HCT116 (cell line): Measurements from ENCODE around the gene LRRN1. TPM values are rescaled to one million over a fixed set of nuclear protein-coding genes. Genes with fewer than 3 reads are reported as not detected.

ENCODE experiments used
- ATAC-seq: fragments of 200-7000 bp; cut with Tn5 transposase; 2 replicates; pipeline ENCODE4 v1.9.1; 2020; ENCODE audit warnings: mild to moderate bottlenecking, moderate library complexity
- BruUV-seq: library from RNA; stranded (reverse); fragments of 400-500 nt; replicated peaks from 2 replicates; lab custom pipeline; 2021; lab: Mats Ljungman, UMichigan
- CTCF ChIA-PET: fragments of 300-600 bp; sonication (Branson Sonifier 250); formaldehyde crosslinking; loops from one replicate; lab custom pipeline; 2021; ENCODE audit warnings: antibody characterized with exemption; lab: Charles Lee
- POLR2A ChIA-PET: fragments of 300-600, 350-600 bp; sonication (Branson Sonifier 250); formaldehyde crosslinking; loops from one replicate; lab custom pipeline; 2021; ENCODE audit warnings: antibody characterized with exemption; lab: Charles Lee
- RAD21 ChIA-PET, 2 experiments: fragments of 300-600 bp; sonication (Branson Sonifier 250); formaldehyde crosslinking; loops; one replicate each; lab custom pipeline; 2023; ENCODE audit warnings: low total read pairs in 2 of 2; ENCODE audit not compliant: uncharacterized antibody in 2 of 2, unreplicated experiment in 2 of 2, low non-redundant PET in 1 of 2; lab: Charles Lee
- DNase-seq: peaks from one replicate; pipeline ENCODE4 v3.0.0-alpha.2; 2010; ENCODE audit warnings: low read depth, low spot score
- H2AFZ ChIP-seq: fragments of 200-600 bp; shearing (Covaris generic), sonication (generic); 2 replicates; pipeline ENCODE4 v1.6.1; 2017; ENCODE audit warnings: low read depth, mixed run types, mixed read lengths, antibody characterized with exemption, low read length; ENCODE audit not compliant: poor library complexity, severe bottlenecking
- H3K27ac ChIP-seq: 2 replicates; pipeline ENCODE4 v1.5.1; 2012; ENCODE audit warnings: low read depth, low read length
- H3K27me3 ChIP-seq: fragments of 200-600 bp; sonication (generic); 2 replicates; pipeline ENCODE4 v1.6.1; 2016; ENCODE audit warnings: mixed run types, low read length, mixed read lengths; ENCODE audit not compliant: insufficient read depth
- H3K36me3 ChIP-seq, 2 experiments: fragments of 200-500 bp in 1 of 2; fragments of 200-600 bp in 1 of 2; sonication (Bioruptor generic) in 1 of 2; sonication (generic) in 1 of 2; 2 replicates each; pipeline versions ENCODE4 v1.5.1 to v1.6.1; 2014 to 2016; ENCODE audit warnings: low read length in 2 of 2, inconsistent platforms in 1 of 2, mixed read lengths in 1 of 2, mixed run types in 1 of 2; ENCODE audit not compliant: insufficient read depth in 2 of 2, control insufficient read depth in 1 of 2
- H3K4me1 ChIP-seq, 2 experiments: fragments of 200-600 bp in 1 of 2; sonication (generic) in 1 of 2; 2 replicates each; pipeline versions ENCODE4 v1.5.1 to v1.6.1; 2012 to 2017; ENCODE audit warnings: low read length in 2 of 2, inconsistent platforms in 1 of 2, mild to moderate bottlenecking in 1 of 2, mixed read lengths in 1 of 2, mixed run types in 1 of 2, moderate library complexity in 1 of 2; ENCODE audit not compliant: insufficient read depth in 2 of 2, control insufficient read depth in 1 of 2
- H3K4me2 ChIP-seq: fragments of 200-600 bp; sonication (generic); 2 replicates; pipeline ENCODE4 v1.6.1; 2017; ENCODE audit warnings: mixed run types, low read length, mixed read lengths
- H3K4me3 ChIP-seq, 2 experiments: fragments of 200-600 bp in 1 of 2; sonication (generic) in 1 of 2; replicated peaks in 1 of 2; 2 replicates each; pipeline ENCODE4 v1.5.1; 2011 to 2016; ENCODE audit warnings: low read length in 2 of 2, control low read depth in 1 of 2, low read depth in 1 of 2, mild to moderate bottlenecking in 1 of 2, mixed read lengths in 1 of 2, mixed run types in 1 of 2
- H3K79me2 ChIP-seq: fragments of 200-600 bp; sonication (generic); 2 replicates; pipeline ENCODE4 v1.6.1; 2017; ENCODE audit warnings: mild to moderate bottlenecking, mixed run types, low read length, moderate library complexity, mixed read lengths; ENCODE audit not compliant: insufficient read depth
- H3K9ac ChIP-seq: fragments of 200-600 bp; sonication (generic); 2 replicates; pipeline ENCODE4 v1.6.1; 2016; ENCODE audit warnings: low read length, mixed read lengths
- H3K9me2 ChIP-seq: fragments of 200-600 bp; sonication (generic), shearing (Covaris generic); 2 replicates; pipeline ENCODE4 v1.6.1; 2017; ENCODE audit warnings: mixed run types, mild to moderate bottlenecking, moderate library complexity; ENCODE audit not compliant: insufficient read depth
- H3K9me3 ChIP-seq, 2 experiments: fragments of 200-500 bp in 1 of 2; fragments of 200-600 bp in 1 of 2; sonication (Bioruptor generic) in 1 of 2; sonication (generic) in 1 of 2; 2 replicates each; pipeline ENCODE4 v1.6.1; 2014 to 2017; ENCODE audit warnings: low read length in 2 of 2, mixed read lengths in 2 of 2, inconsistent platforms in 1 of 2, low read depth in 1 of 2, mild to moderate bottlenecking in 1 of 2, mixed run types in 1 of 2, moderate library complexity in 1 of 2; ENCODE audit not compliant: control insufficient read depth in 1 of 2, insufficient read depth in 1 of 2
- H4K20me1 ChIP-seq: fragments of 200-600 bp; sonication (generic), shearing (Covaris generic); 2 replicates; pipeline ENCODE4 v1.6.1; 2017; ENCODE audit warnings: mixed run types, mild to moderate bottlenecking, moderate library complexity; ENCODE audit not compliant: insufficient read depth
- CBX3 ChIP-seq: IDR thresholded peaks from 2 replicates; pipeline ENCODE4 v1.6.1; 2012; ENCODE audit warnings: low read depth
- EGR1 ChIP-seq: IDR thresholded peaks from 2 replicates; pipeline ENCODE4 v1.6.1; 2012; ENCODE audit warnings: low read depth
- ELF1 ChIP-seq: IDR thresholded peaks from 2 replicates; pipeline ENCODE4 v1.6.1; 2012; ENCODE audit warnings: low read depth, borderline replicate concordance
- EZH2 ChIP-seq: fragments of 200-600 bp; sonication (generic); IDR thresholded peaks from 2 replicates; pipeline ENCODE4 v1.6.1; 2017; ENCODE audit warnings: antibody characterized with exemption, mixed run types
- EZH2phosphoT487 ChIP-seq: fragments of 200-600 bp; IDR thresholded peaks from 2 replicates; pipeline ENCODE4 v1.6.1; 2018; ENCODE audit warnings: antibody characterized with exemption, borderline replicate concordance
- JUND ChIP-seq: IDR thresholded peaks from 2 replicates; pipeline ENCODE4 v1.6.1; 2012
- POLR2AphosphoS5 ChIP-seq: IDR thresholded peaks from 2 replicates; pipeline ENCODE4 v1.6.1; 2011; ENCODE audit warnings: mild to moderate bottlenecking, low read depth, low read length, moderate library complexity
- RAD21 ChIP-seq: IDR thresholded peaks from 2 replicates; pipeline ENCODE4 v1.6.1; 2012; ENCODE audit warnings: low read depth, mild to moderate bottlenecking
- SRF ChIP-seq: IDR thresholded peaks from 2 replicates; pipeline ENCODE4 v1.6.1; 2012; ENCODE audit warnings: low read depth
- ZFX ChIP-seq: fragments of 450-650 bp; IDR thresholded peaks from 2 replicates; pipeline ENCODE4 v1.6.1; 2017
- ZNF274 ChIP-seq: fragments of 200-500 bp; sonication (Bioruptor generic); IDR thresholded peaks from 2 replicates; pipeline ENCODE4 v1.6.1; 2014; ENCODE audit warnings: mild to moderate bottlenecking, low read depth, low read length, inconsistent platforms
- intact Hi-C: fragments of 100-400 bp; cut with micrococcal nuclease; formaldehyde crosslinking; loops from 2 replicates; pipeline ENCODE4 v1.10.0; 2022
- total RNA-seq: library from RNA; stranded (reverse); gene quantifications from one replicate; pipeline ENCODE4 v1.2.1, GENCODE V29; 2021; ENCODE audit not compliant: unreplicated experiment
- TF ChIP-seq, protein P1 (sequence below), 3 experiments: fragments of 200-600 bp in 1 of 3; sonication (generic) in 1 of 3; IDR thresholded peaks in 2 of 3; conservative IDR thresholded peaks in 1 of 3; 2 replicates each; pipeline ENCODE4 v1.5.1; 2012 to 2017; ENCODE audit warnings: low read depth in 2 of 3, low read length in 2 of 3, antibody characterized with exemption in 1 of 3, borderline replicate concordance in 1 of 3, control low read depth in 1 of 3, mild to moderate bottlenecking in 1 of 3, mixed read lengths in 1 of 3, mixed run types in 1 of 3, moderate library complexity in 1 of 3; ENCODE audit not compliant: insufficient read depth in 1 of 3
- TF ChIP-seq, protein P2 (sequence below): IDR thresholded peaks from 2 replicates; pipeline ENCODE4 v1.6.1; 2012
- TF ChIP-seq, protein P3 (sequence below): IDR thresholded peaks from 2 replicates; pipeline ENCODE4 v1.6.1; 2012

LRRN1 gene
- total RNA-seq, 1 experiment from 2014 or later: 0.10 TPM

DNA sequence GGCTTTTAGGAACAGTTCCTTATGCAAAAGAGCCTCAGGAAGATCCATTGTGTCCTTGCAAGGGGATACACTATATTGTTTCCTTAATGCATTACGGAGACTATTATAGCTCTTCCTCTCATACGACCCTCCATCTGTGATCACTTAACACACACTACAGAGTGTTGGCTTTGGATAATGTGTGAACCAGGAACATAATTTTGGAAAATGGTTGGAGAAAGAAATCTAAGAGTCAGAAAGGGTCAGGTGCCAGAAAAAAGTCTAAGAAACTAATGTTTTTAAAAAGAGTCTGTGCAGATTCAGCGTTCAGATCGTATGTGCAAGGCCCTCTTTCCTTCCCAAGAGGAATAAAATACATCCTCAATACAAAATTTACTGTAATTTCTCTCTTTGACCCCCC is 27.3 kb downstream of the LRRN1 start:
- no peak overlapping the region for H3K27ac ChIP-seq
- no peaks in the 10 kb centered on the region for H3K36me3 ChIP-seq
- RAD21 ChIA-PET: no interaction called here
- H3K4me1 ChIP-seq: no peaks in the 10 kb centered on the region
- intact Hi-C loops: no loop called here
- TF ChIP-seq ZNF274: no peak
- no peak for TF ChIP-seq EZH2phosphoT487
- no peak for TF ChIP-seq POLR2AphosphoS5
- TF ChIP-seq, protein P1, sequence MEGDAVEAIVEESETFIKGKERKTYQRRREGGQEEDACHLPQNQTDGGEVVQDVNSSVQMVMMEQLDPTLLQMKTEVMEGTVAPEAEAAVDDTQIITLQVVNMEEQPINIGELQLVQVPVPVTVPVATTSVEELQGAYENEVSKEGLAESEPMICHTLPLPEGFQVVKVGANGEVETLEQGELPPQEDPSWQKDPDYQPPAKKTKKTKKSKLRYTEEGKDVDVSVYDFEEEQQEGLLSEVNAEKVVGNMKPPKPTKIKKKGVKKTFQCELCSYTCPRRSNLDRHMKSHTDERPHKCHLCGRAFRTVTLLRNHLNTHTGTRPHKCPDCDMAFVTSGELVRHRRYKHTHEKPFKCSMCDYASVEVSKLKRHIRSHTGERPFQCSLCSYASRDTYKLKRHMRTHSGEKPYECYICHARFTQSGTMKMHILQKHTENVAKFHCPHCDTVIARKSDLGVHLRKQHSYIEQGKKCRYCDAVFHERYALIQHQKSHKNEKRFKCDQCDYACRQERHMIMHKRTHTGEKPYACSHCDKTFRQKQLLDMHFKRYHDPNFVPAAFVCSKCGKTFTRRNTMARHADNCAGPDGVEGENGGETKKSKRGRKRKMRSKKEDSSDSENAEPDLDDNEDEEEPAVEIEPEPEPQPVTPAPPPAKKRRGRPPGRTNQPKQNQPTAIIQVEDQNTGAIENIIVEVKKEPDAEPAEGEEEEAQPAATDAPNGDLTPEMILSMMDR (IDR thresholded peaks at IDR 0.05 in 2 of 3, conservative IDR thresholded peaks at IDR 0.05 in 1 of 3; ENCODE audit: borderline replicate concordance in 1 of 3, insufficient read depth in 1 of 3, low read depth in 2 of 3, low read length in 2 of 3): no peak
- TF ChIP-seq, protein P2, sequence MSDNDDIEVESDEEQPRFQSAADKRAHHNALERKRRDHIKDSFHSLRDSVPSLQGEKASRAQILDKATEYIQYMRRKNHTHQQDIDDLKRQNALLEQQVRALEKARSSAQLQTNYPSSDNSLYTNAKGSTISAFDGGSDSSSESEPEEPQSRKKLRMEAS: no peak
- no peak for TF ChIP-seq EZH2
- TF ChIP-seq, protein P3, sequence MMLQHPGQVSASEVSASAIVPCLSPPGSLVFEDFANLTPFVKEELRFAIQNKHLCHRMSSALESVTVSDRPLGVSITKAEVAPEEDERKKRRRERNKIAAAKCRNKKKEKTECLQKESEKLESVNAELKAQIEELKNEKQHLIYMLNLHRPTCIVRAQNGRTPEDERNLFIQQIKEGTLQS: no peak
- no peak for TF ChIP-seq ELF1
- no peak for TF ChIP-seq RAD21
- no peak for TF ChIP-seq ZFX
- TF ChIP-seq SRF: no peak
- no peak for TF ChIP-seq CBX3
- no peak for TF ChIP-seq JUND
- TF ChIP-seq EGR1: no peak
- TF ChIP-seq, all 23 proteins: peak for 0
- H4K20me1 ChIP-seq: no peaks in the 10 kb centered on the region
- H3K9me2 ChIP-seq: no peaks in the 10 kb centered on the region
- H3K9ac ChIP-seq: no peak overlapping the region
- no peak overlapping the region for H2AFZ ChIP-seq
- DNase-seq (no peak), ATAC-seq (no peak)
- no peaks in the 10 kb centered on the region for H3K27me3 ChIP-seq
- H3K4me2 ChIP-seq: no peak overlapping the region
- H3K79me2 ChIP-seq: no peaks in the 10 kb centered on the region
- ChIA-PET CTCF (no interaction called here), POLR2A (no interaction called here)
- H3K4me3 ChIP-seq: no peak overlapping the region
- no TSS peak for BruUV-seq
- peaks cover 0 to 15% of the 10 kb centered on the region in 2 experiments; a peak in 2 of 4 replicates for H3K9me3 ChIP-seq
